Endometrium (tissue), 2 donors: ENCODE data around the gene CMTM5.
"Not testable (repeated sequence)": the region's sequence is repeated elsewhere in the genome, so short reads cannot be mapped to it uniquely, and the experiment has no call there.

ENCODE experiments used
- FAIRE-seq: peaks from 2 replicates; lab custom pipeline; 2012; peaks lifted over from hg19 to GRCh38; lab: Jason Lieb, UNC
- donor health status: control.
- donor health status: control.

CMTM5 gene

DNA sequence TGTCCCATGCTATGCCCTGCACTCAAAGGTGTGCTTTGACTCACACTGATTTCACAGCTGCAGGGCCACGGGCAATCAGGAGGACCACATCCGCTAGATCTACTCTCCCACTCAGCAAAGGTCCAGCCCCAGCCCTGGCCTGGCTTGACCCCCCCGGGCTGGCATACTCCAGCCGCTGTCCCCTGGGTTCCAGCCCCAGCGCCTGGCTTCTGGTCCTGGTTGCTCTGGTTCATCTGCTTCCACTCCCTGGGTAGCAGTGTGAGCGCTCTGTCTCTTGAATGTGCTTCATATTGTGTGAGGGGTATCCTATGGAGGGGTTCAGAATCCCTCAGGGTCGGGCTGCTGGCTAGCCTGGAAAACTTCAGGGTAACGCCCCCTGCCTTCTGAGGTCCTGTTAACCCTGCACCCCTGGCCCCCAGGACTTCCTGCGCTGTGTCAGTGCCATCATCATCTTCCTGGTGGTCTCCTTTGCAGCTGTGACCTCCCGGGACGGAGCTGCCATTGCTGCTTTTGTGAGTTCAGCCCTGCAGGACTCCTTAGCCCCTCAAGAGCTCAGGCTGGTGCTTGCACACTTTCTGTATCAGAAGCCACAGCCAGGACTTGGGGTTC is 1.9 kb downstream of the CMTM5 start:
- no peak for FAIRE-seq

DNA sequence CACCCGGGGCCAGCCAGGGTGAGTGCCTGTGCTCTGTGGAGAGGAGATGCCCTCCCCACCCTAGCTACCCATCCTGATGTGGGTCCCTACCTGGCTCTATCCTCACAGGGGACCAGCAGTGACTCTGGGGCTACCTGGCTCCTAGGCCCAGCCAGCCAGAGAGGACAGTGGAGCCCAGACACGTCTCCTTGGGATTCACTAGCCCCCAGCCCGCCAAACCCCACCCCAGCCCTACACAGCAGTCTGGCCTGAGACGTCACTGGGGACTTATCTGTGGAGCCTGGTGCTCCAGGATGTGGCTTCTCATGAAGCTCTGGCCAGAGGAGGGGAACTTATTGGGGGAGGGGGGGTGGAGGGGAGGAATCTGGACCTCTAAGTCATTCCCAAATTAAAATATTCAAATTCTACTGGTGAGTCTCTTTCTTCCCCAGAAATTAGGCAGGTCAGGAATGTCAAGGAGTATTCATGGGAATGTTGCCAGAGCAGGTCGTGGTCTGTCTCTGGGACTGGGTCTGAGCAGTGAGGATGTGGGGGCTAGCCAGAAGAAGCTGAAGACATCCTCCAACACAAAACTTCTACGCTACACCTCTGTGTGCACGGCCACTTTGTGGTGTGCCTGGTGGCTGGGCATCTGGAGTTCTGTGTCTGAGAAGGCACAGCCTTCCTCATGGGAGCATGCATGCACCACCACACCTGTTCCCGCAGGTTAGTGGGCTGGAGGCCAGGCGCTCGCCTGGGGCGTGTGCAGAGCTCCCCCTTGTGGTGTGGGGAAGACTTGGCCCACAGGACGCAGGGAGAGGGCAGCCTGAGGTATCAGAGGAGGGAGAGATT is 2.7 kb downstream of the CMTM5 start:
- no peak for FAIRE-seq

DNA sequence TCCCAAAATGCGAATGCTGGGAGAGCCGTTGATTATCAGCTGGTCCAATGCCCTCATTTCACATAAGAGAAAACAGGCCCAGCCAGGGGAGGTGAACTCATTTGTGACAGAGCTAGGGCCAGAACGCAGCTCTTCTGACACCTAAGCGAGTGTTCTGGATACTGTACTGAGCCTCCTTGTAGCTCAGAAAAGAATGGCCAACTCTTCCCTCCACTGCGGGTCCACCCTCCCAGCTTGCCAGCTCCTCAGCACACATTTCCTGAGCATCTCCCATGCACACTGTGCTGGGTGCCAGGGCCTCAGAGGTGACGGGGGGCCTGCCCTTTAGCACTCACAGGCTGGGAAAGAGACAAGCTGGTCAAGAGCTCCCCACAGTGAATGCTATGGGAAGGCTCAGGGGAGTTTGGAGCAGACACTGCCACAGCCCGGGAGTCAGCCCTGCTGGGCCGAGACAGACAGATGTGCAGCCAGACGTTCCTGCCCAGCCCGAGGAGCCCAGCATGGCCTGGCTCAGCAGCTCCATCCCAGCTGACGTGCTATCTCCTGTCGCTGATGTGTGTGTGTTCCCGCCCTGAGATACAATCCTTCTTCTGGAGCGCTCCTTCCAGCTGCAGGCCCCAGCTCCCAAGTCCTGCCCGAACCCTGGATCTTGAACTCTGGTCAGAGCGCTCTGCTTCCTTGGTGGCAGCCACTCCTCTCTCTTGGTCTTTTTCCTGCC is 3.5 kb downstream of the CMTM5 start:
- FAIRE-seq, result no peak

DNA sequence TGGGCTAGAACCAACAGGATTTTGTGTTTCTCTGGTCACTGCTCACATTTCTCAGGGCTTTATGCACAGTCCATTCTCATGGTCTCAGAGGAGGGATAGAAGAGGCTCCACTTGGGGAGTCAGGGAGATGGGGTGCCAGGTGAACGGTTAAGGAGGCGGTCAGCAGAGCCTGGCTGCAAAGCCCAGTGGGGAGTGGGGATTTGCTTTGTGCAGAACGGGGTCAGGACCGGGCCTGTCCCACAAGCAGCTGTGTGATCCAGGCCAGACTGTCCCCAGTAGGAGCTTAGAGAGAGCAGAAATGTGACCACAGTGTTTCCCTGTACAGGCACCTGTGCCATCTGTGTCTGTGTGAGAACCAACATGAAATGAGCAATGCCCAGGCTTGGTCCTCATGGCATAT is 4.1 kb downstream of the CMTM5 start:
- FAIRE-seq, result no peak

DNA sequence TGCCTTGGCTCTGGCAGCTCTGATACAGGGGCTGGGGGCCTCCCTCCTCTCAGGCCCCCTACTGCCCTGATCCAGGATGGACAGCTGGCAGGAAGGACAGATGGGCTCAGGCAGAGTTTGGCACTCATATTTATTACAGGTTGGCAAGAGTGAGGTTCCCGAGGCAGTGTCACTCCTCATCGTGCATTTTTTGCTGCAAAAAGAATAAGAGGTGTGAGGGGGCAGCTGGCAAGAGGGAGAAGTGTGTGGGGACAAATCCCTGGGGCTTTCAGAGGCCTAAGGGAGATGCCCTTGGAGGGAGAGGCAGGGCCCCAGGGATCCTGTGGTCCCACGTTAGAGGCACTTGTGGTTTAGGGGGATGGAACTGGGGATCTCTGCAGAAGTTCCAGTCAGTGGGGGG is 5.0 kb downstream of the CMTM5 start:
- no peak for FAIRE-seq

DNA sequence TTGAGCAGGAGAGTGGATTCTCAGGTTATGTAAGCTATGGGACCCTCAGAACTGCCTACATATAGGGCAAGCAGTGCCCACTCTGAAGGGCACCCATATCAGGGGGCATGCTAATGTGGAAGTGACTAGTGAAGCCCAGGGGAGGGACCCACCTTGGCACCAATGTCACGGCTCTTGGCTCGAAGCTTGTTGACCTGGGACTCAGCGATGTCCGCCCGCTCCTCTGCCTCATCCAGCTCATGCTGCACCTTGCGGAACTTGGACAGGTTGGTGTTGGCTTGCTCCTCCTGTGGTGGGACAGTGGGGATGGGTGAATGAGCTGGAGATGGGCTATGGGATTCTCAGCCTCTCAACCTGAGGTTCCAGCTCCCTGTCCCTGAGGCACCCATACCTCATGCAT is 5.4 kb downstream of the CMTM5 start:
- FAIRE-seq, result no peak

DNA sequence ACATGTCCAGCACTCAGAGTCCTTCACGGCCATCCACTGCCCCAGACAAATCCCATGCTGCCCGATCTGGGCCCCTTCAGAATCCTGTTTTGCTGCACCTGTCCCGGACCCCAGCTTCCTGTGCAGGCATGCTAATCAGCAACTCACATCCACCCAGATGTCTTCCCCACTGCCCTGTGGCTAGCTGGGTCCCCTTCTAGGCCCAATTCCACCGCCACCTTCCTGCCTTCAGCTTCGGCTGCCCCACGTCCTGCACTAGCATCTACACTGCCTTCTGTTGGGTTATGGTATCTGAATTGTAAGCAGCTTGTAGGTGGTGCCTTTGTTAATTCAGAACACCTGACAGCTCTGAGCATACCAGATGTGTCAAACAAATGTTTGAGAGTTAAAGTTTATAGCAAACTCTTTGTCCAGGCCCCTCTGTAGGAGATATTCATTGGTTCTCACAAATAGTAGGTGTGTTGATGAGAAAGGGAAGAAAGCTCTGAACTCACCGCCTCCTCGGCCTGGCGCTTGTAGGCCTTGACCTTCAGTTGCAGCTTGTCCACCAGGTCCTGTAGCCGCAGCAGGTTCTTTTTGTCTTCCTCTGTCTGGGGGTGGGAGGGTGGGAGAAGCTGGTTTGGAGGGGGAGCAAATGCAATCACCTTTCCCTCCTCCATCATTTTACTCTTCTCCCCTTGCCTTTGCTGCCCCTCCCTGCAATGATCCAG is 6.0 kb downstream of the CMTM5 start:
- no peak for FAIRE-seq

DNA sequence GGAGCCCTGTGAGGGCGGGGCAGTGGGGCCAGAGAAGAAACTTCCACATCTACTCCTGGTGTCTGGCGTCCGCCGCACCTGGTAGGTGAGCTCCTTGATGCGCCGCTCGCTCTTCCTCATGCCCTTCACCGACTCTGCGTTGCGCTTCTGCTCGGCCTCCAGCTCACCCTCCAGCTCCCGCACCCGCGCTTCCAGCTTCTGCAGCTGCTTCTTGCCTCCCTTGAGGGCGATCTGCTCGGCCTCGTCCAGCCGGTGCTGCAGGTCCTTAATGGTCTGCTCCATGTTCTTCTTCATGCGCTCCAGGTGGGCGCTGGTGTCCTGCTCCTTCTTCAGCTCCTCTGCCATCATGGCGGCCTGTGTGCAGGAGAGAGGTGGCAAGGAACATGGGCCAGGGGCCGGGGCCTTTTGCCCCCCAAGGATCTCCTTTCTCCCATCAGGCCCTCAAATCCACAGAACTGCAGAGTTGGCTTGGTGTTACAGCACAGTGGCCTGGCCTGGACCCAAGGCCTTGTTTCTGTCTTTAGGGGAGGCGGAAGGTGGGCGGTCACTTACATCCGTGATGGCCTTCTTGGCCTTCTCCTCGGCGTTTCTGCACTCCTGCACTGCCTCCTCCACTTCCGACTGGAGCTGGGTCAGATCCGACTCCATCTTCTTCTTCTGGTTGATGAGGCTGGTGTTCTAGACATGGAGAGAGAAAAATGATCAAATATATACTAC is 7.7 kb downstream of the CMTM5 start:
- FAIRE-seq, result no peak

DNA sequence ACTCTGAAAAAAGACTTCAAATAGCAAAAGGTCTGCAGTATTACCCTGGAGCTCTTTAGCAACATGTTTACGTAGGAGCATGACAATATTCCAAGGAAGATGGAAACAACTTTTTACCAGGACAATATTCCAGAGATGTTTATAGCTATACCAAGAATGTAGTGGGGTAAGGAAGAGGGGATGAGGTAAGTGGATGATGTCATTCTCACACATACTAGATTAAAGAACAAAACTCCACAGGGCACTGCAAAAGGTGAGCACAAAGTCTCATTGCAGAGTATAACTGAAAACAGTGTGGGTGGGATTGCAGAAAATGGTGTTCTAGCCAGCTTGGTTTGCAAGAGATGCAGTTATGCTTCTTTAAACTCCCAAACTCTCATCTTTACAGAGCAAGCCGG is 8.4 kb downstream of the CMTM5 start:
- FAIRE-seq, result no peak

DNA sequence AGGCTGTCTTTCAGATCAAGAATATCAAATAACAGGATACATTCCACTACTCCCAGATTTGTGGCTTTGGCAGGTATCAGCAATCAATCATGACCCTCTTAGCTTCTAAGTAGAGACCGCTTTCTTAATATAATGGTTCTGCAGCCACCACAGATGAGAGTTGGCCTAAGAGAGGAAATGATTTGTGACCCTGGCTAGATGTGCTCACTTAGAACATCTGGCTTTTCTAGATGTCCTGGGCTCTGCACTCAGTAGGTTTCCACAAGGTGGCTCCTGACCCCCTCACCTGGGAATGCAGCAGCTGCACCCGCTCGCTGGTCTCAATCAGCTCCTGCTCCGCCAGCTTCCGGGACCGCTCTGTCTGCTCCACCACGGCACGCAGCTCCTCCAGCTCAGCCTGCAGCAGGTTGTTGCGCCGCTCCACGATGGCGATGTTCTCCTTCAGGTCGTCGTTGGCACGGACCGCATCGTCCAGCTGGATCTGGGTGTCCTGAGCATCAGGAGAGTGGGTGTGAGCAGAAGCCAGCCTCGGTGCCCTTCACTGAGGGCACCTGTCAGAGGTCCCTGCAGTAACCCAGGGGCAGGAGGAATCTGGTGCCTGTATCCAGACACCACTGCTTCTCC is 8.9 kb downstream of the CMTM5 start:
- FAIRE-seq, result no peak

DNA sequence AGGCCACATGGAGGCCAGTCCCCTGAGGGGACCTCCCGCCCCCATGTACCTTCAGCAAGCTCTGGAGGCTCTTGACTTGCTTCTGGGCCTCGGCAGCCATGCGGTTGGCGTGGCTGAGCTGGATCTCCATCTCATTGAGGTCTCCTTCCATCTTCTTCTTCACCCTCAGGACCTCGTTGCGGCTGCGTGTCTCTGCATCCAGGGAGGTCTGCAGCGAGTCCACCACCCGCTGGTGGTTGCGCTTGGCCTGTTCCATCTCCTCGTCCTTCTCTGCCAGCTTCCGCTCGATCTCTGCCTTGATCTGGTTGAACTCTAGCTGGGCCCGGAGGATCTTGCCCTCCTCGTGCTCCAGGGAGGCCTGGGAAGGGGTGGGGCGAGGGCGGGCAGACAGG is 9.4 kb downstream of the CMTM5 start:
- not testable (repeated sequence) for FAIRE-seq

DNA sequence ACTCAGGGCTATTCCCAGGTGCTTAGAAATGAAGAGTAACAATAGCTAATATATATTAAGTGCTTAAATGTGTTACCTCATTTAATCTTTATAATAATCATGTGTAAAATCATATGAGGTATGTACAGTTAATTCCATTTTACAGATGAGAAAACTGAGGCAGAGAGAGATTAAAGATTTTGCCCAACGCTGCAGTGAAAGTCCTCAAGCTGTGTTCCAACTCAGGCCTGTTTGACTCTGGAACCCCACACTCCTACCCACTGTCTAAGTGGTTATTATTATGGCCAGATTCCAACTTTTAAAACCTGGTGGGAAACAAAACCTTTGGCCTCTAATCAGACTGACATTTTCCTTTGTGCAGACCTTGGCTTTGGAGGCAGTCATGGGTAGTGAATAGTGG is 10.2 kb downstream of the CMTM5 start:
- FAIRE-seq, result no peak

DNA sequence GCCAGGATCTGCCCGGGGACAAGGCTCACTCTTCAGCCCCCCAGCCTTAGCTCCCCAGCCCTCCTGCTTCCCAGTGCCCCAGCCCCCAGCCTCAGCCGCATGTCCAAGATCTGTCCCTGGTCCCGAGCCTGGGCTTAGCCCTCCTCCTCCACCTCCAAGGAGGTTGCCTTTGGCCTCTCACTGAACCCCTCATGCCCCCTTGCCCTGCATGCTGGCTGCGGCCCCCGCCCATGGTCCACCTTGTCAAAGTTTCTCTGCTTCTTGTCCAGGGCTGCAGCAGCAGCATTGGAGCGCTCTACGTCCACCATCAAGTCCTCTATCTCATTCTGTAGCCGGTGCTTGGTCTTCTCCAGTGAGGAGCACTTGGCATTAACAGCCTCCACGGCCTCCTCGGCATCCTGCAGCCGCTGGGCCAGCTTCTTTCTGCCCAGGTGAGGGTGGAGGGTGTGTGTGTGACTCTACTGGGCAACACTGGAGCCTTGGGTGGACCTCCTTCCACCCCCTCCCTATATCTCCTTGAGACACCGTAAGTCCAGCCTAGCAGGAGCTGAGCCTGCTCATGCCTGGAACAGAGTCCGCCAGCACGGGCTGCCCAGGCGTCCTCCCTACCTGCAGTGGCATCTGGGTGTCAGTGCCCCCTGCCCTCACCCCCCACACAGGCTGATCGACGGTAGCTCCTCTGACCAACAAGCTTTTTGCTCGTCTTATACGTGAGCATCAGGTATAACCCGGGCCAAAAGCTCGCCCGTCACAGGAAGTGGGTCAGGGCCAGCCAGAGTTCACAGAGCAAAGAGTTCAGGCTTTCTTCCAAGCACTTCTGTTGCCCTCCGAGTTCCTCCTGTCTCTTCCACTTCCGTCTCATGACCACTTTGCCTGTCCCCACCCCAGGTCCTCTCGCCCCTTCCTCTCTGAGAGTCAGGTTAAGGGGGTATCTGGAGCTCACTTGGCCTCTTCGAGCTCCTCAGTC is 11.4 kb downstream of the CMTM5 start:
- no peak for FAIRE-seq

DNA sequence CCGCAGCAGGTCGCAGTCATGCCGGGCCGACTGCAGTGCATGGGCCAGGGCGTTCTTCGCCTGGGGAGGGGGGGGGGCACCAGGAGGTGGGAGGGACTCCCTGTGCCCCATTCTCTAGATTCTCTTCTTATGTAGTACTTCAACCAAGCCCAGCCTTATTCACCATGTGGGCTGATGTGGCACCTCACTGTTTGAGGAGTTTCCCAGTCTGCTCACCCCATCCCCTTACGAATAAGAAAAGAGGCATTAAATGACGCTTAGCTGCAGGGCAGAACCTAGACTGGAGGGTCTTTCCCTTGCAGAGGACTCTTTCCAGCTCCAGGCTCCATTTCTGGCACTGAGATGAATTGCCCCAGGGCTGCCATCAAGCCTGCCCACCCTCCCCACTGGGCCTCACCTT is 12.2 kb downstream of the CMTM5 start:
- no peak for FAIRE-seq

DNA sequence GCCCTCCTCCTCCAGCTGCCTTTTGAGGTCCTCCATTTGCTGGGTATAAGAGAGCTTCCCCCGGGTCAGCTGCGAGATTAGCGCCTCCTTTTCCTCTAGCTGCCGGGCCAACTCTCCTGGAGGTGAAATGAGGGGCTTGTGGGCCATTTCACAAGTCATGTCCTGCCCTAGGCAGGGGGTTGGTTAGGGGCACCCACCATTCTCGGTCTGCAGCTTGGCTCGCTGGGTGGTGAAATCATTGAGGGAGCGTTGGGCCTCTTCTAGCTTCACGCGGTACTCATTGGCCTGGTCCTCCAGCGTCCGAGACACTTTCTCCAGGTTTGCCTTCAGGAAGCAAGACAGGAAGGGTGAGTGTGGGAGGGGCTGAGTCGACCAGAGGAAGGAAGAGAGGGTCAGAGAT is 12.6 kb downstream of the CMTM5 start:
- FAIRE-seq, result no peak

DNA sequence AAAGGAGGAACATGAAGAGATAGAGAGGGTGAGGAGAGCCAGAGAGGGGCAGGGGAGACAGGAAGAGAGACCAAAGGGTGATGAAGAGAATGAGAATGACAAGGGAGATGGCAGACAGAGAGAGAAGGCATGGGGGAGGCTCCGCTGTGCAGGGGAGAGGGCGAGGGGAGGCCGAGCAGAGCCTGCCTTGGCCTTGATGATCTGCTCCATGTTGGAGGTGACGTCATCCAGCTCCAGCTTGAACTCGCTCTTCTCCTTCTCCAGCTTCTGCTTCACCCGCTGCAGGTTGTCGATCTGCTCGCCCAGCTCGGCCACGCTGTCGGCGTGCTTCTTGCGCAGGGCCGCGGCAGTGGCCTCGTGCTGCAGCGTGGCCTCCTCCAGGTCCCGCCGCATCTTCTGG is 13.0 kb downstream of the CMTM5 start:
- not testable (repeated sequence) for FAIRE-seq

DNA sequence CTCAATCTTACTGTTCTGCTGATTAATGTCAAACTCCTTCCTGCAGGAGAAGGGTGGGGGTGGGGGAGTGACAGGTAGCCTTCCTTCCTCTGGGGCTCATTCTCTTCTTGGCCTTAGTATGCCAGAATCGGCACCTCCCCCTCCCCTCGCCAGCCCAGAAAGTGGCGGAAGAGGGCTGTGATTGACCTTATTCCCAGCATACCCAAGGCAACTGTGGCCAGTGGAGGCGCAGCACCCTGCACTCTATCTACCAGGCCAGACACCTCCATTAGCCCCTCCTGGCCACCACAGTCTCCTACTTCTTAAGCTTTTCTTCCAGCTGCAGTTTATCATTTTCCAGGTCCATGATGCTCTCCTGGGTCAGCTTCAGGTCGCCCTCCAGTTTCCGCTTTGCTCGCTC is 15.8 kb downstream of the CMTM5 start:
- no peak for FAIRE-seq

DNA sequence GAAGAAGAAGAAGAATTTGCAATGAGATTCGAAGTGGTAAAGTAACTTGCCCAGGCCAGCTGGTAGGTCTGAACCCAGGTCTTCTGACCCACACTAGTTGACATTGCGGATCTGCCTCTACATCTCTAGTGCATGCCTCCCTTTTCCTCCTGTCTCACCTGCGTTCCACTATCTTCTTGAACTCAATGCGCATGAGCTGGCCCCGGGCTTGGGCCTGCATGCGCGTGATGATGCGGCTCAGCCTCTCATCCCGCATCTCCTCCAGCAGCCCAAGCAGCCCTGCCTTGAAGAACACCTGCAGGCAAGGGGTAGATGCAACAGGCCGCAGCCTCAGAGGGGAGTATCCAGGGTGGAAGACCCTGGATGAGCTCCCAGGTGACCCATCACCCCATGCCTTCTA is 19.3 kb downstream of the CMTM5 start:
- FAIRE-seq, result no peak

DNA sequence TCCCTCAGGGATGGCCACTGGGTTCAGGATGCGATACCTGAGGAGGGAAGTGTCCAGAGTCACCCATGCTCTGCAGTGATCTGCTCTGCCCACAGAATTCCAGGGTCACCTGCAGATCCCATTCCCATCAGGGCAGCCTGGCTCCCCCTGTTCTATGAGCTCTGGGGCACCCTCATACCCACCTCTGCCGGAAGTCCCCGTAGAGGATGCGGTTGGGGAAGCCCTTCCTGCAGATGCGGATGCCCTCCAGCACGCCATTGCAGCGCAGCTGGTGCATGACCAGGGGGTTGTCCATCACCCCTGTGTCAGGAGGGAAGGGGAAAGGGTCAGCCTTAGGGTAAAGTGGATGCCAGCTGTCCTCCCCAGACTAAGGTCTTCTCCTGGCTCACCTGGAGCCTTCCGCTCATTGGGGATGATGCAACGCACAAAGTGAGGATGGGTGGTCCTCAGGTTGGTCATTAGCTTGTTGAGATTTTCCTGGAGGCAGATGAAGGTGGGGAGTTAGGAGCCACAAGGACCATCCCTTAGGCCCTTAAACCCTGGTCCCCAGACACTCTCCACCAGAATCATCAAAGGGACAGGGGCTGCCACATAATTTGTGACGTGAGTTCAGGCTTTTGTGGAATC is 20.0 kb downstream of the CMTM5 start:
- no peak for FAIRE-seq

DNA sequence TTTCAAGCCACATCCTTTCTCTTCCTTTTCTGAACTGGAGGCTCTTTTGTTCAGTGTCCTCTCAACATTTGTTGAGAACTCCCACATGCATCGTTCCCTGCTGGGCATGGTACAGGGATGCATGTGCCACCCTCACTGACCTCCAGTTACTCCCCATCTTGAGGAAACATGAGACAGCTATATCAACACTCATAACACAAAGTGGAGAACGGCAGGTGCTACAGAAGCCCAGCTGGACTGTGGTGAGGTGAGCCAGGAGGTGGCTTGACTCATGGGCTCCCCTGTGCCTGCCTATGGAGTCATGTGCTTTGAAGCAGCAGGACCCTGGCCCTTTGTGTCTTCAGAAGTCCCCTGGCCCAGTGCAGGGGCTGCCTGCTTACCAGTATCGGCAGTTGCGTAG is 21.5 kb downstream of the CMTM5 start:
- FAIRE-seq, result no peak
